Upper lobe of left lung (tissue), 6 donors: Measurements from ENCODE around the gene ASMTL. TPM values are rescaled to one million over a fixed set of nuclear protein-coding genes. Genes with fewer than 3 reads are reported as not detected.
A peak's percentile ranks its signal among the peaks of the same experiment; 100 is the strongest.
"Not testable (repeated sequence)": the region's sequence is repeated elsewhere in the genome, so short reads cannot be mapped to it uniquely, and the experiment has no call there.

Experiments used
- ATAC-seq, 2 donors: fragments of 200-7000 bp; cut with Tn5 transposase; one replicate each; pipeline ENCODE4 v1.9.1; 2022; ENCODE audit warnings: mild to moderate bottlenecking in 2 of 2, moderate library complexity in 2 of 2; ENCODE audit not compliant: low FRiP score in 2 of 2
- DNase-seq, 2 donors: peaks; one replicate each; pipeline ENCODE4 v3.0.0-alpha.2; 2019 to 2020
- H3K27ac ChIP-seq, 4 donors: fragments of 200-600 bp; sonication (generic); one replicate each; pipeline ENCODE4 v1.5.1; 2016 to 2019
- H3K27me3 ChIP-seq, 4 donors: fragments of 200-600 bp; sonication (generic); one replicate each; pipeline ENCODE4 v1.5.1; 2017 to 2019
- H3K36me3 ChIP-seq, 4 donors: fragments of 200-600 bp; sonication (generic); one replicate each; pipeline ENCODE4 v1.5.1; 2016 to 2019
- H3K4me1 ChIP-seq, 4 donors: fragments of 200-600 bp; sonication (generic); one replicate each; pipeline ENCODE4 v1.5.1; 2018 to 2019
- H3K4me3 ChIP-seq, 4 donors: fragments of 200-600 bp; sonication (generic); one replicate each; pipeline ENCODE4 v1.5.1; 2017 to 2019; ENCODE audit warnings: mild to moderate bottlenecking in 2 of 4, moderate library complexity in 1 of 4
- H3K9me3 ChIP-seq, 4 donors: fragments of 200-600 bp; sonication (generic); one replicate each; pipeline ENCODE4 v1.5.1; 2018 to 2019
- EP300 ChIP-seq, 4 donors: sonication (generic); formaldehyde crosslinking; IDR thresholded peaks; one replicate each; pipeline ENCODE4 v1.5.1; 2017; ENCODE audit warnings: antibody characterized with exemption in 4 of 4, control low read depth in 2 of 4
- POLR2A ChIP-seq, 4 donors: fragments of 450-650 bp; IDR thresholded peaks; one replicate each; pipeline ENCODE4 v1.5.1; 2016 to 2017; ENCODE audit warnings: antibody characterized with exemption in 4 of 4, mild to moderate bottlenecking in 2 of 4
- POLR2AphosphoS5 ChIP-seq, 2 donors: sonication (generic); formaldehyde crosslinking; IDR thresholded peaks; one replicate each; pipeline ENCODE4 v1.5.1; 2017; ENCODE audit warnings: antibody characterized with exemption in 2 of 2
- WGBS, 2 donors: methylation state at CpG; one replicate each; pipeline ENCODE4 v1.1.5; 2017 to 2018; 5-methylcytosine and 5-hydroxymethylcytosine counted together
- total RNA-seq, 6 donors: library from RNA; depleted of rRNA in 4 of 6; stranded (reverse); fragments of >200 nt in 4 of 6; gene quantifications; one replicate each; pipeline versions ENCODE4 v1.1.0 to v1.2.1, GENCODE V29; 2016 to 2021
- TF ChIP-seq, protein P1 (sequence below), 6 experiments: fragments of 450-650 bp in 4 of 6; fragments of 200-600 bp in 2 of 6; sonication (generic) in 2 of 6; IDR thresholded peaks; one replicate each; pipeline ENCODE4 v1.5.1; 2016 to 2019; ENCODE audit warnings: antibody characterized with exemption in 6 of 6
- donor health status: DM: no; HTN: no; CAD: no; lungs with moderate emphysema.
- donor health status: DM: no; HTN: yes; CAD: no; lungs with severe emphysema.

Gene ASMTL
- total RNA-seq, 6 donors from 2014 or later = 11.0 to 28.3 (median 23.2) TPM

DNA sequence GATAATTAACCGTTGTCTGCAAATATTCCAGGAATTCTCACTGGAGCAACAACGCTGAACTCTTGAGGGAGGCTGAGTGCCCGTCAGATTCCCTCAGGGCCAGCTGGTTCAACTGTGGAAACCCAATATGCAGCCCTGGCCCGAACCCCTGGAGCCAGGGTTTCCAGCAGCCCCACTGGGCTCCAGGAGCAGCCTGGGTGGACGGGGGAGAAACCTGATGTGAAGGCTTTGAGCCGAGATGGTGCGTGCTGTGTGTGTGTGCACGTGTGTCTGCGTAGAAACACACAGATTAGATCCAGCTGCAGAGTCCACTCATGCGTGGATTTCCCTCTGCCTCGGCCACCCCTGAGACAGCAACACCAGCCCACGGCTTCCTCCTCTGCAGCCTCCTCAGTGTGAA is 41.4 kb downstream of the ASMTL start:
- Histone ChIP-seq H3K27ac (no peak overlapping the region), H3K4me1 (no peaks in the 10 kb centered on the region), H3K9me3 (no peaks in the 10 kb centered on the region), H3K4me3 (no peak overlapping the region), H3K27me3 (no peaks in the 10 kb centered on the region), H3K36me3 (peaks cover 6 to 63% (median 41%) of the 10 kb centered on the region in 4 donors)
- WGBS, 2 donors = 72 to 77% methylated on average over 12 of the region's 12 CpGs
- TF ChIP-seq POLR2AphosphoS5 (IDR thresholded peaks at IDR 0.05) (no peak), POLR2A (IDR thresholded peaks at IDR 0.05) (no peak), EP300 (IDR thresholded peaks at IDR 0.05) (no peak)
- TF ChIP-seq, protein P1, sequence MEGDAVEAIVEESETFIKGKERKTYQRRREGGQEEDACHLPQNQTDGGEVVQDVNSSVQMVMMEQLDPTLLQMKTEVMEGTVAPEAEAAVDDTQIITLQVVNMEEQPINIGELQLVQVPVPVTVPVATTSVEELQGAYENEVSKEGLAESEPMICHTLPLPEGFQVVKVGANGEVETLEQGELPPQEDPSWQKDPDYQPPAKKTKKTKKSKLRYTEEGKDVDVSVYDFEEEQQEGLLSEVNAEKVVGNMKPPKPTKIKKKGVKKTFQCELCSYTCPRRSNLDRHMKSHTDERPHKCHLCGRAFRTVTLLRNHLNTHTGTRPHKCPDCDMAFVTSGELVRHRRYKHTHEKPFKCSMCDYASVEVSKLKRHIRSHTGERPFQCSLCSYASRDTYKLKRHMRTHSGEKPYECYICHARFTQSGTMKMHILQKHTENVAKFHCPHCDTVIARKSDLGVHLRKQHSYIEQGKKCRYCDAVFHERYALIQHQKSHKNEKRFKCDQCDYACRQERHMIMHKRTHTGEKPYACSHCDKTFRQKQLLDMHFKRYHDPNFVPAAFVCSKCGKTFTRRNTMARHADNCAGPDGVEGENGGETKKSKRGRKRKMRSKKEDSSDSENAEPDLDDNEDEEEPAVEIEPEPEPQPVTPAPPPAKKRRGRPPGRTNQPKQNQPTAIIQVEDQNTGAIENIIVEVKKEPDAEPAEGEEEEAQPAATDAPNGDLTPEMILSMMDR (IDR thresholded peaks at IDR 0.05) = no peak
- DNase-seq = no peak
- no peak for ATAC-seq

DNA sequence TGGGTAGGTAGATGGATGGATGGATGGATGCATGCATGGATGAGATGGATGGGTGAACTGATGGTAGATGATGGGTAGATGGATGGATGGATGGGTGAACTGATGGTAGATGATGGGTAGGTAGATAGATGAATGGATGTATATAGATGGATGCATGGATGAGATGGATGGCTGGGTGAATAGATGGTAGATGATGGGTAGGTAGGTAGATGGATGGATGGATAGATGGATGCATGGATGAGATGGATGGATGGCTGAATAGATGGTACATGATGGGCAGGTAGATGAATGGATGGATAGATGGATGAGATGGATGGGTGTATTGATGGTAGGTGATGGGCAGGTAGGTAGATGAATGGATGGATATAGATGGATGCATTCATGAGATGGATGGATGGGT is 45.7 kb downstream of the ASMTL start:
- Histone ChIP-seq H3K27ac (no peak overlapping the region), H3K36me3 (peaks cover 6 to 70% (median 50%) of the 10 kb centered on the region in 4 donors)
- no peak for ATAC-seq

DNA sequence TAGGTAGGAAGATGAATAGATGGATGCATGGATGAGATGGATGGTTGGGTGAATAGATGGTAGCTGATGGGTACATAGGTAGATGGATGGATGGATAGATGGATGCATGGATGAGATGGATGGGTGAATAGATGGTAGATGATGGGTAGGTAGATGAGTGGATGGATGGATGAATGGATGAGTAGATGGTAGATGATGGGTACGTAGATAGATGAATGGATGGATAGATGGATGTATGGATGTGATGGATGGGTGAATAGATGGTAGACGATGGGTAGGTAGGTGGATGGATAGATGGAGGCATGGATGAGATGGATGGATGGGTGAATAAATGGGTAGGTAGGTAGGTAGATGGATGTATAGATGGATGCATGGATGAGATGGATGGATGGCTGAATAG is 46.9 kb downstream of the ASMTL start:
- not testable (repeated sequence) for H3K4me1 ChIP-seq, H3K9me3 ChIP-seq, H3K4me3 ChIP-seq, DNase-seq, H3K27ac ChIP-seq, ATAC-seq, H3K27me3 ChIP-seq
- WGBS, 2 donors = 92% methylated on average over 2 of the region's 2 CpGs
- H3K36me3 ChIP-seq = peaks cover 6 to 72% (median 52%) of the 10 kb centered on the region in 4 donors

More for the DNA sequence above, 45.7 kb downstream of the ASMTL start:
- TF ChIP-seq EP300 (IDR thresholded peaks at IDR 0.05) (no peak), POLR2AphosphoS5 (IDR thresholded peaks at IDR 0.05) (no peak), POLR2A (IDR thresholded peaks at IDR 0.05) (no peak)
- TF ChIP-seq, protein P1 (IDR thresholded peaks at IDR 0.05) = no peak
- H3K27me3 ChIP-seq = no peaks in the 10 kb centered on the region
- no peak for DNase-seq
- H3K4me1 ChIP-seq = no peaks in the 10 kb centered on the region
- H3K4me3 ChIP-seq = no peak overlapping the region
- no peaks in the 10 kb centered on the region for H3K9me3 ChIP-seq

DNA sequence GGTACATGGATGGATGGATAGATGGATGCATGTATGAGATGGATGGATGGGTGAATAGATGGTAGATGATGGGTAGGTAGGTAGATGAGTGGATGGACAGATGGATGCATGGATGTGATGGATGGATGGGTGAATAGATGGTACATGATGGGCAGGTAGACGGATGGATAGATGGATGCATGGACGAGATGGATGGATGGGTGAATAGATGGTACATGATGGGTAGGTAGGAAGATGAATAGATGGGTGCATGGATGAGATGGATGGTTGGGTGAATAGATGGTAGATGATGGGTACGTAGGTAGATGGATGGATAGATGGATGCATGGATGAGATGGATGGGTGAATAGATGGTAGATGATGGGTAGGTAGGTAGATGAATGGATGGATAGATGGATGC is 48.8 kb downstream of the ASMTL start:
- not testable (repeated sequence) for DNase-seq, H3K27me3 ChIP-seq, H3K27ac ChIP-seq, H3K9me3 ChIP-seq, ATAC-seq, H3K4me1 ChIP-seq, H3K4me3 ChIP-seq
- 90 to 93% methylated on average over 3 of the region's 3 CpGs for WGBS, 2 donors
- H3K36me3 ChIP-seq = peaks cover 6 to 65% (median 53%) of the 10 kb centered on the region in 4 donors

DNA sequence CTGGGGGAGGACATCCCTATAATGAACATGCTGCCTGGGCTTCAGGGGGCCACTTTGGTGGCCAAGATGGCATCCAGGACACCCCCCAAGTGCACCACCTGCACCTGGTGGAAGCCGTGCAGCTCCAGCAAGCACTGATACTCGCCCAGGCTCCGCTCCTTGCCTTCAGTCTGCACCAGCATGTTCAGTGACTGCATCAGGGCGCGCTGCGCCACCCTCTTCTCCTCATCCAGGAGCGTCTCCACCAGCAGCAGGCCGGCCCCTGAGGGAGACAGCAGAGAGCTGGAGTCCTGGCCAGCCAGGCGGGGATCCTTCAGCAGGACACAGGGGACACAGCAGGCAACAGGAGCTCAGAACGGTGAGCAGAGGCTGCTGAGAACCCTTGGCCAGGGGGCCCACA is 49.5 kb downstream of the ASMTL start:
- Histone ChIP-seq H3K27ac (no peak overlapping the region), H3K27me3 (no peaks in the 10 kb centered on the region), H3K9me3 (no peaks in the 10 kb centered on the region), H3K36me3 (peaks cover 6 to 65% (median 53%) of the 10 kb centered on the region in 4 donors), H3K4me3 (no peak overlapping the region), H3K4me1 (no peaks in the 10 kb centered on the region)
- 99 to 100% methylated on average over 9 to 10 of the region's 10 CpGs for WGBS, 2 donors
- TF ChIP-seq POLR2AphosphoS5 (IDR thresholded peaks at IDR 0.05) (no peak), POLR2A (IDR thresholded peaks at IDR 0.05) (no peak), EP300 (IDR thresholded peaks at IDR 0.05) (no peak)
- TF ChIP-seq, protein P1 (IDR thresholded peaks at IDR 0.05) = no peak
- ATAC-seq (no peak), DNase-seq (no peak)

DNA sequence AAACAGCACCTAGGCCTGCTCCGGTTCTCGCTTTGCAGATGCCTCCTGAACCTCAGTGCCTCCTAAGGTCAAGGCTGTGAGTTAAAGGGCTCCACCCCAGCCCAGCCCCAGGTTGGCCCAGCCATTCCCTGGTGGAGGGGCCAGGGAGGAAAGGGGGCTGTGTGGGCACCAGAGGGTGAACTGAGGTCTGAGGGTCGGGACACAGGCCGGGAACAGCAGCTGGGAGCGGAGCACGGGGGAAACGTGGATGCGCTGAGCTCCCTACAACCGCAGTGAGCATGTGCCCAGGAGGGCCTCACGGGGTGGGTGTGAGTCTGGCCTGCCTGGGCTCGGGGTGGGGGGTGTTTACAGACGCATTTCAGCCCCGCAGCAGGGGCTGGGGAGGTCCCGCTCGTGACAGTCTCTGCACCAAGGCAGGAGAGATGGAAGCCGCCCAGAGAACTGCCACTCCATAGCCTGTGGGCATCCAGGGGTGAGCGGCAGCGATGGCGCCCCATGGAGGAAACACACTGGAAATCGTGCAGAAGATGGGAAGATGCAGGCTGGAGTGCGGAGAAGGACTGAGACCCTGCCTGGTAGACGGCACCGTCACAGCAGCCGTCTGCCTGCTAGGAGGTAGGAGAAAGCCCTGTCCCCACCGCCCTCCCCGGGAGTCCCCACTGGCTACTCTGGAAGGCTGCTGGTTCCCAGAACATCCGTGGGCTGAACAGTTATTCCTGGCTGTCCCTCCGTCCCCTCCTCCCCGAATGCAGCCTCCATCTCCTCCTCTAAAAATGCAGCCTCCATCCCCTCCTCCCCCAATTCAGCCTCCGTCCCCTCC is 50.9 kb downstream of the ASMTL start:
- Histone ChIP-seq H3K4me1 (no peaks in the 10 kb centered on the region), H3K27ac (no peak overlapping the region), H3K4me3 (no peak overlapping the region), H3K27me3 (no peaks in the 10 kb centered on the region), H3K36me3 (peaks cover 0 to 53% (median 41%) of the 10 kb centered on the region in 4 donors), H3K9me3 (no peaks in the 10 kb centered on the region)
- WGBS, 2 donors = 93 to 96% methylated on average over 23 to 30 of the region's 30 CpGs
- TF ChIP-seq POLR2AphosphoS5 (IDR thresholded peaks at IDR 0.05) = no peak
- TF ChIP-seq, protein P1 (IDR thresholded peaks at IDR 0.05) = no peak
- no peak for TF ChIP-seq POLR2A (IDR thresholded peaks at IDR 0.05)
- no peak for TF ChIP-seq EP300 (IDR thresholded peaks at IDR 0.05)
- ATAC-seq (peak in 1 of 2 donors; percentile 32), DNase-seq (no peak)
